ENCODE results near the gene ELF3. TPM values are rescaled to one million over a fixed set of nuclear protein-coding genes. Genes with fewer than 3 reads are reported as not detected.

Gene ELF3
- total RNA-seq, 3 donors from 2014 or later (not counting 1 experiment from before 2014, with no cell fraction given), result 1.0 to 3.0 (median 2.0) TPM

DNA sequence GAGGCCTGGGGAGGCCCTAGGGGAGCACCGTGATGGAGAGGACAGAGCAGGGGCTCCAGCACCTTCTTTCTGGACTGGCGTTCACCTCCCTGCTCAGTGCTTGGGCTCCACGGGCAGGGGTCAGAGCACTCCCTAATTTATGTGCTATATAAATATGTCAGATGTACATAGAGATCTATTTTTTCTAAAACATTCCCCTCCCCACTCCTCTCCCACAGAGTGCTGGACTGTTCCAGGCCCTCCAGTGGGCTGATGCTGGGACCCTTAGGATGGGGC, 5.2 kb downstream of the ELF3 start:
- Mint-ChIP-seq H3K36me3 (no peaks in the 10 kb centered on the region), H3K9me3 (no peaks in the 10 kb centered on the region), H3K27ac (no peak overlapping the region), H3K4me1 (peaks cover 0 to 18% of the 10 kb centered on the region in 2 donors), H3K27me3 (ENCODE audit: low read depth in 2 of 2) (peaks cover 0 to 3% of the 10 kb centered on the region in 2 donors), H3K4me3 (no peak overlapping the region)
- no peak overlapping the region for H3K27ac ChIP-seq (ENCODE audit: low read length)
- no peak overlapping the region for H3K4me3 ChIP-seq (ENCODE audit: low read length)
- no peaks in the 10 kb centered on the region for H3K9me3 ChIP-seq (ENCODE audit: control insufficient read depth, insufficient read depth, low read length)
- DNase-seq (no peak), ATAC-seq (no peak)
- intact Hi-C loops (cut with micrococcal nuclease), result loop anchor here (10.0 kb wide), 1 partner anchor 119 kb away; no protein-coding TSS in a partner anchor
- WGBS (ENCODE audit: insufficient coverage), result 75% methylated on average over 1 of the region's 3 CpGs
- TF ChIP-seq, protein P1, sequence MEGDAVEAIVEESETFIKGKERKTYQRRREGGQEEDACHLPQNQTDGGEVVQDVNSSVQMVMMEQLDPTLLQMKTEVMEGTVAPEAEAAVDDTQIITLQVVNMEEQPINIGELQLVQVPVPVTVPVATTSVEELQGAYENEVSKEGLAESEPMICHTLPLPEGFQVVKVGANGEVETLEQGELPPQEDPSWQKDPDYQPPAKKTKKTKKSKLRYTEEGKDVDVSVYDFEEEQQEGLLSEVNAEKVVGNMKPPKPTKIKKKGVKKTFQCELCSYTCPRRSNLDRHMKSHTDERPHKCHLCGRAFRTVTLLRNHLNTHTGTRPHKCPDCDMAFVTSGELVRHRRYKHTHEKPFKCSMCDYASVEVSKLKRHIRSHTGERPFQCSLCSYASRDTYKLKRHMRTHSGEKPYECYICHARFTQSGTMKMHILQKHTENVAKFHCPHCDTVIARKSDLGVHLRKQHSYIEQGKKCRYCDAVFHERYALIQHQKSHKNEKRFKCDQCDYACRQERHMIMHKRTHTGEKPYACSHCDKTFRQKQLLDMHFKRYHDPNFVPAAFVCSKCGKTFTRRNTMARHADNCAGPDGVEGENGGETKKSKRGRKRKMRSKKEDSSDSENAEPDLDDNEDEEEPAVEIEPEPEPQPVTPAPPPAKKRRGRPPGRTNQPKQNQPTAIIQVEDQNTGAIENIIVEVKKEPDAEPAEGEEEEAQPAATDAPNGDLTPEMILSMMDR (IDR thresholded peaks at IDR 0.05), result no peak
- H3K4me1 ChIP-seq (ENCODE audit: control insufficient read depth, insufficient read depth, low read length), result peaks cover 9% of the 10 kb centered on the region
- no peaks in the 10 kb centered on the region for H3K27me3 ChIP-seq (ENCODE audit: control insufficient read depth, insufficient read depth, low read length)
- no peaks in the 10 kb centered on the region for H3K36me3 ChIP-seq (ENCODE audit: control insufficient read depth, insufficient read depth, low read length)

DNA sequence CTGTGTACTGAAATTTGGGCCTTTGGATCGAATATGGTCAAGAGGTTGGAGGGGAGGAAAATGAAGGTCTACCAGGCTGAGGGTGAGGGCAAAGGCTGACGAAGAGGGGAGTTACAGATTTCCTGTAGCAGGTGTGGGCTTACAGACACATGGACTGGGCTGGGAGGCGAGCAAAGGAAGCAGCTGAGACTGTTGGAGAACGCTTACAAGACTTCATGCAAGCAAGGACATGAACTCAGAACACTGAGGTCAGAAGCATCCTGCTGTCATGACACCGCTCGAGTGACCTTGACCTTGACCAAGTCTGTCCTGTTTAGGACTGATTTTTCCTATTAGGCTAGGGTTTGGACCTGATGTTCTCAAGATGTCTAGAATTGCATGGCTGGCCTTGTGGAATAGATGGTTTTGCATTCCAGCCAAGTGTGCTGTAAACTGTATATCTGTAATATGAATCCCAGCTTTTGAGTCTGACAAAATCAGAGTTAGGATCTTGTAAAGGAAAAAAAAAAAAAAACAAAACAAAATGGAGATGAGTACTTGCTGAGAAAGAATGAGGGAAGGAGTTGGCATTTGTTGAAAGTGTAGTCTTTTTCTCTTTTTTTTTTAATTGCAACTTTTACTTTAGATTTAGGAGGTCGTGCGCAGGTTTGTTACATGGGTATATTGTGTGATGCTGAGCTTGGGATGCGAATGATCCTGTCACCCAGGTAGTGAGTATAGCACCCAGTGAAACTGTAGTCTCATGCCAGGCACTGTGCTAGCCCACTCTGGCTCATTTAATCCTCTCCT, 5.8 kb downstream of the ELF3 start:
- Histone ChIP-seq H3K9me3 (ENCODE audit: control insufficient read depth, insufficient read depth, low read length) (no peaks in the 10 kb centered on the region), H3K27ac (ENCODE audit: low read length) (no peak overlapping the region), H3K27me3 (ENCODE audit: control insufficient read depth, insufficient read depth, low read length) (no peaks in the 10 kb centered on the region), H3K36me3 (ENCODE audit: control insufficient read depth, insufficient read depth, low read length) (no peaks in the 10 kb centered on the region), H3K4me1 (ENCODE audit: control insufficient read depth, insufficient read depth, low read length) (peaks cover 9% of the 10 kb centered on the region), H3K4me3 (ENCODE audit: low read length) (no peak overlapping the region)
- ATAC-seq (no peak), DNase-seq (no peak)
- Mint-ChIP-seq H3K36me3 (no peaks in the 10 kb centered on the region), H3K9me3 (no peaks in the 10 kb centered on the region), H3K4me1 (peaks cover 0 to 18% of the 10 kb centered on the region in 2 donors), H3K4me3 (no peak overlapping the region), H3K27ac (no peak overlapping the region), H3K27me3 (ENCODE audit: low read depth in 2 of 2) (peaks cover 0 to 3% of the 10 kb centered on the region in 2 donors)
- TF ChIP-seq, protein P1 (IDR thresholded peaks at IDR 0.05), result no peak
- intact Hi-C loops (cut with micrococcal nuclease), result loop anchor here (10.0 kb wide), 1 partner anchor 119 kb away; no protein-coding TSS in a partner anchor
- 80% methylated on average over 9 of the region's 9 CpGs for WGBS (ENCODE audit: insufficient coverage)

DNA sequence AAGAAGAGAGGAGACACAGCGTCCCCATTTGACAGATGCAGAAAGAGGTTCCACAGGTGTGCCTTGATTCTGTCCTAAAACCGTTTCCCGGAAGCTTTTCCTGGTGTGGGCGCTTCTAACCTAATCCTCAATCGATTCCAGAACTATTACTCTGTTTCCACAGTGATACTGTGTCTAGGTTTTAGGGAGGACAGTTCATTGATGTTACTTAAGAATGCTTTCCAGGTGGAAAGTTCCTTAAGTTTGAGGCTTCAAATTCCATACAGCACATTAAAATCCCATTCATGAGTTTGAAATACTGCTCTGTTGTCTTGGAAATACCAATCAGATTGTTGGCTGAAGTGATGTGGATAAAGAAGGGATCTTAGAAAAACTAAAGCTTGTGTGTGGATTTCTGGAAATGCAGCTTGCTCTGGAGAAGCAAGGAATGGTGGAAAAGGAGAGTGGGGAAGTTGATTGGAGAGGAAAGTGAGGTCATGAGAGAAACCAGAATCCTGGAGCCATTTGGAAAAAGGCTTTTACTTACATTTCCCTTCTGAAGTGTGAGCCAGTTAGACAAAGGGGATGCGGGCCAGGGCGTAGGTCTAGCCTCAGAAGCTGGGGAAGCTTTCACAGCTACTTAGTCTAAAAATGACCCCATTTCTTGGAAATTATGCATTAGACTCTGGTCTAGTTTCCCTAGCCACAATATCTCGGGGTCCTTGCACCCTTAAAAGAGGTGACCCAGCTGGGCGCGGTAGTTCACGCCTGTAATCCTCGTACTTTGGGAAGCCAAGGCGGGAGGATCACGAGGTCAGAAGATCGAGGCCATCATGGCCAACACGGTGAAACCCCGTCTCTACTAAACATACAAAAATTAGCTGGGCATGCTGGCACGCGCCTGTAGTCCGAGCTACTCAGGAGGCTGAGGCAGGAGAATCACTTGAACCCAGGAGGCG, 6.7 kb downstream of the ELF3 start:
- ATAC-seq (no peak), DNase-seq (no peak)
- H3K4me3 ChIP-seq (ENCODE audit: low read length), result no peak overlapping the region
- H3K4me1 ChIP-seq (ENCODE audit: control insufficient read depth, insufficient read depth, low read length), result peaks cover 9% of the 10 kb centered on the region
- TF ChIP-seq, protein P1 (IDR thresholded peaks at IDR 0.05), result no peak
- H3K27me3 Mint-ChIP-seq (ENCODE audit: low read depth in 2 of 2), result peaks cover 0 to 3% of the 10 kb centered on the region in 2 donors
- no peak overlapping the region for H3K4me3 Mint-ChIP-seq
- no peaks in the 10 kb centered on the region for H3K36me3 Mint-ChIP-seq
- H3K27ac ChIP-seq (ENCODE audit: low read length), result no peak overlapping the region
- H3K9me3 ChIP-seq (ENCODE audit: control insufficient read depth, insufficient read depth, low read length), result no peaks in the 10 kb centered on the region
- no peaks in the 10 kb centered on the region for H3K36me3 ChIP-seq (ENCODE audit: control insufficient read depth, insufficient read depth, low read length)
- intact Hi-C loops (cut with micrococcal nuclease), result loop anchor here (10.0 kb wide), 1 partner anchor 118 kb away; no protein-coding TSS in a partner anchor
- H3K27ac Mint-ChIP-seq, result no peak overlapping the region
- WGBS (ENCODE audit: insufficient coverage), result 88% methylated on average over 21 of the region's 21 CpGs
- H3K9me3 Mint-ChIP-seq, result no peaks in the 10 kb centered on the region
- peaks cover 0 to 18% of the 10 kb centered on the region in 2 donors for H3K4me1 Mint-ChIP-seq
- H3K27me3 ChIP-seq (ENCODE audit: control insufficient read depth, insufficient read depth, low read length), result no peaks in the 10 kb centered on the region

Data from natural killer cell (primary cell).